WTC11 (cell line): ENCODE measurements around the gene BRPF1. TPM values are rescaled to one million over a fixed set of nuclear protein-coding genes. Genes with fewer than 3 reads are reported as not detected.

Experiments
- ATAC-seq: fragments of 200-7000 bp; cut with Tn5 transposase; 2 replicates; pipeline ENCODE4 v1.10.0; 2021; ENCODE audit warnings: mild to moderate bottlenecking, moderate library complexity
- CTCF ChIA-PET: fragments of 300-600 bp; sonication (Branson Sonifier 250); formaldehyde crosslinking; loops from one replicate; lab custom pipeline; 2021; ENCODE audit warnings: antibody characterized with exemption; lab: Charles Lee
- POLR2A ChIA-PET: fragments of 350-600 bp; sonication (Branson Sonifier 250); formaldehyde crosslinking; loops from one replicate; lab custom pipeline; 2021; ENCODE audit warnings: antibody characterized with exemption; lab: Charles Lee
- DNase-seq: peaks from one replicate; pipeline ENCODE4 v3.0.0; 2021; ENCODE audit warnings: low spot score
- H3K27ac Mint-ChIP-seq: 2 replicates; pipeline ENCODE4 v1.8.0; 2021; ENCODE audit warnings: mixed read lengths
- H3K27me3 Mint-ChIP-seq: 2 replicates; pipeline ENCODE4 v1.8.0; 2021; ENCODE audit warnings: low read depth, mild to moderate bottlenecking, moderate library complexity, mixed read lengths
- H3K36me3 Mint-ChIP-seq: 2 replicates; pipeline ENCODE4 v1.8.0; 2021; ENCODE audit warnings: mixed read lengths
- H3K4me1 Mint-ChIP-seq: 2 replicates; pipeline ENCODE4 v1.8.0; 2022; ENCODE audit warnings: mixed read lengths
- H3K4me3 Mint-ChIP-seq: 2 replicates; pipeline ENCODE4 v1.8.0; 2021; ENCODE audit warnings: mild to moderate bottlenecking, moderate library complexity, mixed read lengths
- H3K9me3 Mint-ChIP-seq: 2 replicates; pipeline ENCODE4 v1.8.0; 2021; ENCODE audit warnings: mixed read lengths
- AR ChIP-seq: fragments of 250-450 bp; sonication (Bioruptor Pico); IDR thresholded peaks from 2 replicates; pipeline ENCODE4 v1.9.0; 2021; ENCODE audit warnings: mild to moderate bottlenecking
- ARID4B ChIP-seq: sonication (generic); formaldehyde crosslinking; IDR thresholded peaks from 2 replicates; pipeline ENCODE4 v1.8.0; 2023; ENCODE audit warnings: missing genetic modification reagents, mild to moderate bottlenecking, borderline replicate concordance
- ATF2 ChIP-seq: sonication (generic); formaldehyde crosslinking; IDR thresholded peaks from 2 replicates; pipeline ENCODE4 v1.8.1; 2022; ENCODE audit warnings: low read depth, missing genetic modification reagents, borderline replicate concordance
- E2F4 ChIP-seq: sonication (generic); formaldehyde crosslinking; IDR thresholded peaks from 2 replicates; pipeline ENCODE4 v1.8.1; 2022; ENCODE audit warnings: low read depth, mild to moderate bottlenecking, moderate library complexity, missing genetic modification reagents, borderline replicate concordance
- FOXK1 ChIP-seq: sonication (generic); formaldehyde crosslinking; IDR thresholded peaks from 2 replicates; pipeline ENCODE4 v1.8.0; 2022; ENCODE audit warnings: mild to moderate bottlenecking, moderate library complexity, missing genetic modification reagents
- IRF2 ChIP-seq: sonication (generic); formaldehyde crosslinking; IDR thresholded peaks from 2 replicates; pipeline ENCODE4 v1.8.0; 2022; ENCODE audit warnings: low read depth, missing genetic modification reagents, borderline replicate concordance
- NFATC4 ChIP-seq: fragments of 250-450 bp; sonication (Bioruptor Pico); IDR thresholded peaks from 2 replicates; pipeline ENCODE4 v1.9.0; 2021; ENCODE audit warnings: mild to moderate bottlenecking
- NFYB ChIP-seq: sonication (generic); formaldehyde crosslinking; conservative IDR thresholded peaks from 2 replicates; pipeline ENCODE4 v1.8.0; 2022; ENCODE audit warnings: low read depth, missing genetic modification reagents
- SMAD4 ChIP-seq: sonication (generic); formaldehyde crosslinking; IDR thresholded peaks from 2 replicates; pipeline ENCODE4 v1.8.0; 2022; ENCODE audit warnings: mild to moderate bottlenecking, missing genetic modification reagents
- ZBTB21 ChIP-seq: sonication (generic); formaldehyde crosslinking; IDR thresholded peaks from 2 replicates; pipeline ENCODE4 v1.8.1; 2023; ENCODE audit warnings: mild to moderate bottlenecking, missing genetic modification reagents, borderline replicate concordance
- ZNF121 ChIP-seq: sonication (generic); formaldehyde crosslinking; IDR thresholded peaks from 2 replicates; pipeline ENCODE4 v1.8.0; 2023; ENCODE audit warnings: missing genetic modification reagents
- ZNF138 ChIP-seq: sonication (generic); formaldehyde crosslinking; conservative IDR thresholded peaks from 2 replicates; pipeline ENCODE4 v1.8.1; 2022; ENCODE audit warnings: mild to moderate bottlenecking, moderate library complexity, missing genetic modification reagents
- ZNF219 ChIP-seq: sonication (generic); formaldehyde crosslinking; IDR thresholded peaks from 2 replicates; pipeline ENCODE4 v1.8.0; 2023; ENCODE audit warnings: missing genetic modification reagents, mild to moderate bottlenecking, borderline replicate concordance
- ZNF263 ChIP-seq: sonication (generic); formaldehyde crosslinking; IDR thresholded peaks from 2 replicates; pipeline ENCODE4 v1.8.1; 2022; ENCODE audit warnings: low read depth, mild to moderate bottlenecking, moderate library complexity, missing genetic modification reagents
- ZNF425 ChIP-seq: fragments of 250-450 bp; sonication (Bioruptor Pico); conservative IDR thresholded peaks from 2 replicates; pipeline ENCODE4 v1.9.0; 2021; ENCODE audit warnings: mild to moderate bottlenecking
- total RNA-seq: library from RNA; stranded (reverse); gene quantifications from 3 replicates; pipeline ENCODE4 v1.2.3, GENCODE V29; 2021

The BRPF1 gene
- total RNA-seq, 1 experiment from 2014 or later, result 22.8 TPM

- TF ChIP-seq ZNF425 (CRISPR knock-in tag) (no peak), ATF2 (CRISPR knock-in tag) (no peak)
Measured at GRCh38 chr3:9781551-9781950, 50.0 kb downstream of the BRPF1 start (continued).

- no peak for TF ChIP-seq ZNF138
- no peak for TF ChIP-seq SMAD4 (CRISPR knock-in tag)
- TF ChIP-seq ARID4B (CRISPR knock-in tag), result no peak
- no peak for TF ChIP-seq ZNF219 (CRISPR knock-in tag)
- TF ChIP-seq FOXK1, result no peak
- no peak for TF ChIP-seq NFYB (CRISPR knock-in tag)
- TF ChIP-seq ZNF121, result no peak
- TF ChIP-seq AR, result no peak
- no peak for TF ChIP-seq IRF2 (CRISPR knock-in tag)
- no peak for TF ChIP-seq ZBTB21 (CRISPR knock-in tag)
- TF ChIP-seq ZNF263 (CRISPR knock-in tag), result no peak
- no peak for TF ChIP-seq NFATC4
- no peak for TF ChIP-seq E2F4 (CRISPR knock-in tag)
- CTCF ChIA-PET, result interaction anchor here (0.7 to 1.8 kb wide), 8 partner anchors 8 to 482 kb away, joined by 3 to 6 read pairs (median 3); partner anchors contain the start of gene ARPC4
- H3K4me1 Mint-ChIP-seq, result no peaks in the 10 kb centered on the region
- DNase-seq (no peak), ATAC-seq (no peak)
- H3K27me3 Mint-ChIP-seq, result peaks cover 6% of the 10 kb centered on the region
- no peak overlapping the region for H3K4me3 Mint-ChIP-seq
- H3K36me3 Mint-ChIP-seq, result peaks cover 50% of the 10 kb centered on the region
- H3K27ac Mint-ChIP-seq, result no peak overlapping the region
- no peaks in the 10 kb centered on the region for H3K9me3 Mint-ChIP-seq
- POLR2A ChIA-PET, result interaction anchor here (0.7 to 1.0 kb wide), 2 partner anchors 11 to 1050 kb away, joined by 4 to 5 read pairs; partner anchors contain the start of genes ARPC4 and TADA3
Measured at GRCh38 chr3:9781978-9782603, 50.6 kb downstream of the BRPF1 start.
